ENCODE data around the gene RIIAD1.
"Not testable (repeated sequence)": the region's sequence is repeated elsewhere in the genome, so short reads cannot be mapped to it uniquely, and the experiment has no call there.

The RIIAD1 gene

GRCh38 chr1:151729157-151729965, 8.0 kb downstream of the RIIAD1 start:
- TF ChIP-seq, protein P1, sequence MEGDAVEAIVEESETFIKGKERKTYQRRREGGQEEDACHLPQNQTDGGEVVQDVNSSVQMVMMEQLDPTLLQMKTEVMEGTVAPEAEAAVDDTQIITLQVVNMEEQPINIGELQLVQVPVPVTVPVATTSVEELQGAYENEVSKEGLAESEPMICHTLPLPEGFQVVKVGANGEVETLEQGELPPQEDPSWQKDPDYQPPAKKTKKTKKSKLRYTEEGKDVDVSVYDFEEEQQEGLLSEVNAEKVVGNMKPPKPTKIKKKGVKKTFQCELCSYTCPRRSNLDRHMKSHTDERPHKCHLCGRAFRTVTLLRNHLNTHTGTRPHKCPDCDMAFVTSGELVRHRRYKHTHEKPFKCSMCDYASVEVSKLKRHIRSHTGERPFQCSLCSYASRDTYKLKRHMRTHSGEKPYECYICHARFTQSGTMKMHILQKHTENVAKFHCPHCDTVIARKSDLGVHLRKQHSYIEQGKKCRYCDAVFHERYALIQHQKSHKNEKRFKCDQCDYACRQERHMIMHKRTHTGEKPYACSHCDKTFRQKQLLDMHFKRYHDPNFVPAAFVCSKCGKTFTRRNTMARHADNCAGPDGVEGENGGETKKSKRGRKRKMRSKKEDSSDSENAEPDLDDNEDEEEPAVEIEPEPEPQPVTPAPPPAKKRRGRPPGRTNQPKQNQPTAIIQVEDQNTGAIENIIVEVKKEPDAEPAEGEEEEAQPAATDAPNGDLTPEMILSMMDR (IDR thresholded peaks at IDR 0.05; ENCODE audit: control extremely low read depth, extremely low read depth, low read depth, missing control alignments) = no peak
- no peak for DNase-seq (ENCODE audit: extremely low spot score)
- ChIA-PET POLR2A (no interaction called here), CTCF (interaction anchor here (0.8 to 1.6 kb wide), 5 partner anchors 8 to 194 kb away, joined by 3 to 6 read pairs (median 3); no protein-coding TSS in a partner anchor)

- TF ChIP-seq, protein P1 (IDR thresholded peaks at IDR 0.05; ENCODE audit: control extremely low read depth, extremely low read depth, low read depth, missing control alignments) = no peak
- CTCF ChIA-PET = interaction anchor here (0.8 kb wide), 1 partner anchor 9 kb away, joined by 3 read pairs; no protein-coding TSS in a partner anchor
These were observed 8.6 kb downstream of the RIIAD1 start for GRCh38 chr1:151729966-151730291.

DNA sequence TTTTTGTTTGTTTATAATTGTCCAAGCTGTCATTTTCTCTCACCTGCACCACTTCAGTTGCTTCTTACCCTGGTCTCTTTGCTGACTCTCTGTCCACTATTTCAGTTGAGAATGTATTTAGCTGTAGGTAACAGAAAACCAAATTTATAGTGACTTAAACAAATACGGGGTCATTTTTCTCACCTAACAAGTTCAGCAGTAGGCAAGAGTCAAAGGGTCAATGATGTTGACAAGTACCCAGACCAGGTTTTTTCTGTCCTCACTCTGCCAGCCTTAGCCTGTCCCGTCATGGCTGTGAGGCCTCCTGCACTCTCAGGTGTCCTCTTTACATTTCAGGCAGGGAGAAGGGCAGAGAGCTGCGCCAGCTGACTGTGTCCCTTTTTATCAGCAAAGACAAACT, 11.8 kb downstream of the RIIAD1 start:
- TF ChIP-seq, protein P1 (IDR thresholded peaks at IDR 0.05; ENCODE audit: control extremely low read depth, extremely low read depth, low read depth, missing control alignments) = no peak
- DNase-seq (ENCODE audit: extremely low spot score) = no peak
- CTCF ChIA-PET = interaction anchor here (1.0 to 3.0 kb wide), 3 partner anchors 43 to 197 kb away, joined by 3 to 25 read pairs (median 20); no protein-coding TSS in a partner anchor
- POLR2A ChIA-PET = no interaction called here

More at GRCh38 chr1:151729966-151730291, 8.6 kb downstream of the RIIAD1 start:
- DNase-seq (ENCODE audit: extremely low spot score) = no peak
- POLR2A ChIA-PET = no interaction called here

DNA sequence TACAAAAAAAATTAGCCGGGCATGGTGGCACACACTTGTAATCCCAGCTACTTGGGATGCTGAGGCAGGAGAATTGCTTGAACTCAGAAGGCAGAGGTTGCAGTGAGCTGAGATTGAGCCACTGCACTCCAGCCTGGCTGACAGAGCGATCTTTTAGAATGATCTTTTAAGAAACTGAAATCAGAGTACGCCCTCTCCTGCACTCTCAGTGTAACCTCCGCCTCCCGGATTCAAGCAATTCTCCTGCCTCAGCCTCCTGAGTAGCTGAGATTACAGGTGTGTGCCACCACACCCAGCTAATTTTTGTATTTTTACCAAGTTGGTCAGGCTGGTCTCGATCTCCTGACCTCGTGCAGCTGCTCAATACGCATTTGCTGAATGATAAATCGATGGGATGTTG, 12.7 kb downstream of the RIIAD1 start:
- CTCF ChIA-PET = interaction anchor here (0.9 to 3.0 kb wide), 15 partner anchors 10 to 393 kb away, joined by 3 to 25 read pairs (median 5); partner anchors contain the start of gene CELF3
- DNase-seq (ENCODE audit: extremely low spot score); POLR2A ChIA-PET: not testable (repeated sequence)

GRCh38 chr1:151737026-151737425, 15.7 kb downstream of the RIIAD1 start:
- POLR2A ChIA-PET = no interaction called here
- DNase-seq (ENCODE audit: extremely low spot score) = no peak
- TF ChIP-seq, protein P1 (IDR thresholded peaks at IDR 0.05; ENCODE audit: control extremely low read depth, extremely low read depth, low read depth, missing control alignments) = no peak
- CTCF ChIA-PET = interaction anchor here (0.9 to 1.3 kb wide), 2 partner anchors 9 to 202 kb away, joined by 3 to 5 read pairs; no protein-coding TSS in a partner anchor

GRCh38 chr1:151737479-151737878, 16.2 kb downstream of the RIIAD1 start:
- CTCF ChIA-PET = interaction anchor here (0.8 to 1.4 kb wide), 4 partner anchors 9 to 212 kb away, joined by 3 to 5 read pairs (median 4); no protein-coding TSS in a partner anchor
- TF ChIP-seq, protein P1 (IDR thresholded peaks at IDR 0.05; ENCODE audit: control extremely low read depth, extremely low read depth, low read depth, missing control alignments) = no peak
- no peak for DNase-seq (ENCODE audit: extremely low spot score)
- POLR2A ChIA-PET = no interaction called here
